ENCODE measurements around the gene SARS2.
"Not testable (repeated sequence)": the region's sequence is repeated elsewhere in the genome, so short reads cannot be mapped to it uniquely, and the experiment has no call there.

Gene SARS2

DNA sequence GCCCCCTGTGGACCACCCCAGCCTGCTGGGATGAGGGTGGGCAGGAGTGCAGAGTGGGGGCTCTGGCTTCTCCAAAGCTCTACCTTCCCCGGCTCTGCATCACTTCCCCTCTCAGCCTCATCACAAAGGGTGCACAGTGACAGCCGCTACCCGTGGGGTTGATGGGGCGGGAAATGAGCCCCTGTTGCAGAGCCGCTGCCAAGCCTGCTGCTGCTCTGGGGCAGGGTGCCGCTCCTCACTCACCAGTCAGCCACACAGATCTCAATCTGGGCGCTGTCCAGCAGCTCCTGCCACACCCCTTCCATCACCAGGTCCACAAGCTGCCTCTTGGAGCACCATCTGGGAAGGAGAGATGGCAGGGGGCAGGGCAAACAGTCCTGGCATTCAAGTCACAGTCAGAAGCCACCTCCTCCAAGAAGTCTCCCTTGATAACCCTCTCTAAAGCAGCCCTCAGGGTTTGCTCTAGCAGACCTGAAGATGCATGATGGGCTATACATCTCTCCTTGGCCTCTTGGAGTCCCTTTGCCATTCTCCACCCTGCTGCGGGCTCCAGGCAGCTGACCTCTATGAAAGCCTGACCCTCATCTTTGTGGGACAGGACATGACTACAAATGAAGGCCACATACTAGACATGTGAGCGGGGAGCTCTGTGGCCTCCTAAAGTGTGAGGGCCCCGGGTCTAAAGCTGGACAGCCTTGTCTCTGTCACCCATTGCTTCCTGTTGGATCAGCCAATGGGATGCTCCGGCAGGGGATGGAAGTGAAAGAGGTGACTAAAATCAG lies 15.9 kb upstream of the SARS2 start:
- DNase-seq (ENCODE audit: low spot score) = no peak
- in situ Hi-C loops (cut with MboI; ENCODE audit: low sequenced_read_pairs, unreplicated experiment) = no loop called here
- TF ChIP-seq, protein P1, sequence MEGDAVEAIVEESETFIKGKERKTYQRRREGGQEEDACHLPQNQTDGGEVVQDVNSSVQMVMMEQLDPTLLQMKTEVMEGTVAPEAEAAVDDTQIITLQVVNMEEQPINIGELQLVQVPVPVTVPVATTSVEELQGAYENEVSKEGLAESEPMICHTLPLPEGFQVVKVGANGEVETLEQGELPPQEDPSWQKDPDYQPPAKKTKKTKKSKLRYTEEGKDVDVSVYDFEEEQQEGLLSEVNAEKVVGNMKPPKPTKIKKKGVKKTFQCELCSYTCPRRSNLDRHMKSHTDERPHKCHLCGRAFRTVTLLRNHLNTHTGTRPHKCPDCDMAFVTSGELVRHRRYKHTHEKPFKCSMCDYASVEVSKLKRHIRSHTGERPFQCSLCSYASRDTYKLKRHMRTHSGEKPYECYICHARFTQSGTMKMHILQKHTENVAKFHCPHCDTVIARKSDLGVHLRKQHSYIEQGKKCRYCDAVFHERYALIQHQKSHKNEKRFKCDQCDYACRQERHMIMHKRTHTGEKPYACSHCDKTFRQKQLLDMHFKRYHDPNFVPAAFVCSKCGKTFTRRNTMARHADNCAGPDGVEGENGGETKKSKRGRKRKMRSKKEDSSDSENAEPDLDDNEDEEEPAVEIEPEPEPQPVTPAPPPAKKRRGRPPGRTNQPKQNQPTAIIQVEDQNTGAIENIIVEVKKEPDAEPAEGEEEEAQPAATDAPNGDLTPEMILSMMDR (IDR thresholded peaks at IDR 0.05; ENCODE audit: borderline replicate concordance, control extremely low read depth, extremely low read depth, insufficient read depth, missing control alignments) = no peak

DNA sequence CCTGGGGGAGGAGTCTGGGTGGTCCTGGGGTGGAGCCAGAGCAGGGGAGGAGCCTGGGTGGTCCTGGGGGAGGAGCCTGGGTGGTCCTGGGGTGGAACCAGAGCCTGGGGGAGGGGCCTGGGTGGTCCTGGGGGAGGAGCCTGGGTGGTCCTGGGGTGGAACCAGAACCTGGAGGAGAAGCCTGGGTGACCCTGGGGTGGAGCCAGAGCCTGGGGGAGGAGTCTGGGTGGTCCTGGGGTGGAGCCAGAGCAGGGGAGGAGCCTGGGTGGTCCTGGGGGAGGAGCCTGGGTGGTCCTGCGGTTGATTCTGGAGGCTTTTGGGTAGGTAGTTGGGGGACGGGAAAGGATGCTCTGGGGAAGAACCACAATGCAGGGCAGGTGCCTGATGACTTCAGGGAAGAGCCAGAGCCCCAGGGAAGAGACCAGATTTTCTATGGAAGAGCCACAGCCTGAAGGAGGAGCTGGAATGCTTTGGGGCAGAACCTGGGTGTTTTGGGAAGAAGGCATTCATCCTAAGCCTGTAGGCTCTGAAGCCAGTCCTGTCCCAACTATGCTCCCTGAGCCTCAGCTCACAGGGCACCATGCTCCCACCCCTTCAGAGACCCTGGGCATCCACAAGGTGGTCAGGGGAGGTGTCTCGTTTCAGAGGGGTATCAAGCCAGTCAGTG lies 15.1 kb upstream of the SARS2 start:
- DNase-seq (ENCODE audit: low spot score) = no peak
- in situ Hi-C loops (cut with MboI; ENCODE audit: low sequenced_read_pairs, unreplicated experiment) = no loop called here
- TF ChIP-seq, protein P1 (IDR thresholded peaks at IDR 0.05; ENCODE audit: borderline replicate concordance, control extremely low read depth, extremely low read depth, insufficient read depth, missing control alignments) = no peak

DNA sequence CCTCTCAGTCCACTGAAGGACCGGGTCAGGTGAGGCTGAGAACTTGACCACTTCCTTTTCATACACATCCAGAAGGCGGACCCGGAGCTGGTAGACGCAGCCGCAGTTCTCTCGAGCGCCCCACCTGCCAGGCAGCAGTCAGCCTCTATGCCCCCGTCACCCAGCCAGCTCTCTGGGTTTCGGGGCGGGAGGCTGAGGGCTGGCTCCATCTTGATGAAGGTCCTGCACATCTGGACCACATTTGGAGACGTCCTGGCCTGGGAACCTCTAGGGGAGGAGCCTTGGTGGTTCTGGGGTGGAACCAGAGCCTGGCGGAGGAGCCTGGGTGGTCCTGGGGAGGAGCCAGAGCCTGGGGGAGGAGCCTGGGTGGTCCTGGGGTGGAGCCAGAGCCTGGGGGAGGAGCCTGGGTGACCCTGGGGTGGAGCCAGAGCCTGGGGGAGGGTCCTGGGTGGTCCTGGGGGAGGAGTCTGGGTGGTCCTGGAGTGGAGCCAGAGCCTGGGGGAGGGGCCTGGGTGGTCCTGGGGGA lies 14.5 kb upstream of the SARS2 start:
- TF ChIP-seq, protein P1 (IDR thresholded peaks at IDR 0.05; ENCODE audit: borderline replicate concordance, control extremely low read depth, extremely low read depth, insufficient read depth, missing control alignments) = no peak
- in situ Hi-C loops (cut with MboI; ENCODE audit: low sequenced_read_pairs, unreplicated experiment) = no loop called here
- DNase-seq (ENCODE audit: low spot score) = no peak

DNA sequence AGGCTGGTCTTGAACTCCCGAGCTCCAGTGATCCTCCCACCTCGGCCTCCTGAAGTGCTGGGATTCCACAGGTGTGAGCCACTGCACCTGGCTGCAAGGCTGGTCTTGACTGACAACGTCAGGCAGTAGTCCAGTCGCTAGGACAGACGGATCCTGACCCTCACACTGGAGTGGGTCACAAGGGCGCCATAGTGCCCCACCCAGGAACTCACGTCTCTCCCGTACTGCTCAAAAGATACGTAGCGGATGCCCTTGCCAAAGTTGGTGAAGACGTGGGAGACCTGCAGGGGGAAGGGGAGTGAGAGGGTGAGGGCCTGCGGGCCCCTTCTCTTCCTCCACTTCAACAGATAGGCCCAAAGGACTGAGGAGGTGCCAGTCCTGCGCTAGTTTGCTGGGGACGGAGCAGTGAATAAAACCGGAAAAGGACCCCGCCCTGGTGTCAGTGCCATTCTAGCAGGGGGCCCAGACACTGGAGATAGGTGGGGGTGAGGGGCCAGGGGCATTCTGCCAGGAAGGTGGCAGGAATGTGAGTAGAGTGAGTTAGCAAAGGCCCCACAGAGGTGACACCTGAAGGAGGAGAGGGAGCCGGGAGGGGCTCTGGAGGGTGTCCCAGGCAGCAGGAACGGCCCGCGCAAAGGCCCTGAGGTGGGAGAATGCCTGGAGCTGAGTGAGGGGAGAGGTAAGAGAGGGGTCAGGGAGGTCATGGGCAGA lies 12.1 kb upstream of the SARS2 start:
- DNase-seq (ENCODE audit: low spot score) = no peak
- TF ChIP-seq, protein P1 (IDR thresholded peaks at IDR 0.05; ENCODE audit: borderline replicate concordance, control extremely low read depth, extremely low read depth, insufficient read depth, missing control alignments) = no peak
- in situ Hi-C loops (cut with MboI; ENCODE audit: low sequenced_read_pairs, unreplicated experiment) = no loop called here

DNA sequence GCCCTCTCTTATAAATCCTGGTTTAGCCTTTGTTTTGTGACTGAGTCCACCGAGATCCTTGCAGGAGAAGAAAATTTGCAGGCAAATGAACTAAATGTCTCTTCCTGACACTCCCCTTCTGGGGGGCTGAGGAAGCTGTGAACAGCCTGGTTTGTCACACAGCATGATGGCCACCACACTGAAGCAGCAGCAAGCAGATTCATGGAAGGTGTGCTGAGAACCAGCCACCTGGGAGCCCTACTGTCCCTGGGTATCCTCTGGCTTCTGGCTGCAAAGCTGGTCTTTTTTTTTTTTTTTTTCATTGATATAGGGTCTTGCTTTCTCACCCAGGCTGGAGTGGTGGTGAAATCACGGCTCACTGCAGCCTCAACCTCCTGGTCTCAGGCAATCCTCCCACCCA lies 11.4 kb upstream of the SARS2 start:
- no peak for DNase-seq (ENCODE audit: low spot score)
- TF ChIP-seq, protein P1 (IDR thresholded peaks at IDR 0.05; ENCODE audit: borderline replicate concordance, control extremely low read depth, extremely low read depth, insufficient read depth, missing control alignments) = no peak
- in situ Hi-C loops (cut with MboI; ENCODE audit: low sequenced_read_pairs, unreplicated experiment) = no loop called here

DNA sequence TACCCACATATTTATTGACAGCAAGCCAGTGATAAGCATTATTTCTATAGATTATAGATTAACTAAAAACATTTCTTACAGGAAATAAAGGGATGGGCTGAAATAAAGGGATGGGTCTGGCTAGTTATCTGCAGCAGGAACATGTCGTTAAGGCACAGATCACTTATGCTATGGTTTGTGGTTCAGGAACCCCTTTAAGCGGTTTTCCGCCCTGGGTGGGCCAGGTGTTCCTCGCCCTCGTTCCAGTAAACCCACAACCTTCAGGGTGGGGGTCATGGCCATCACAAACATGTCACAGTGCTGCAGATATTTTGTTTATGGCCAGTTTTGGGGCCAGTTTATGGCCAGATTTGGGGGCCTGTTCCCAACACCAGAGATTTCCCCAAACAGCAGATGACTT lies 10.9 kb upstream of the SARS2 start:
- in situ Hi-C loops (cut with MboI; ENCODE audit: low sequenced_read_pairs, unreplicated experiment); DNase-seq (ENCODE audit: low spot score): not testable (repeated sequence)
